Measurements from ENCODE around the gene CGRRF1. TPM values are rescaled to one million over a fixed set of nuclear protein-coding genes. Genes with fewer than 3 reads are reported as not detected.

Gene CGRRF1
- total RNA-seq, 1 experiment from 2014 or later, result 14.1 TPM

DNA sequence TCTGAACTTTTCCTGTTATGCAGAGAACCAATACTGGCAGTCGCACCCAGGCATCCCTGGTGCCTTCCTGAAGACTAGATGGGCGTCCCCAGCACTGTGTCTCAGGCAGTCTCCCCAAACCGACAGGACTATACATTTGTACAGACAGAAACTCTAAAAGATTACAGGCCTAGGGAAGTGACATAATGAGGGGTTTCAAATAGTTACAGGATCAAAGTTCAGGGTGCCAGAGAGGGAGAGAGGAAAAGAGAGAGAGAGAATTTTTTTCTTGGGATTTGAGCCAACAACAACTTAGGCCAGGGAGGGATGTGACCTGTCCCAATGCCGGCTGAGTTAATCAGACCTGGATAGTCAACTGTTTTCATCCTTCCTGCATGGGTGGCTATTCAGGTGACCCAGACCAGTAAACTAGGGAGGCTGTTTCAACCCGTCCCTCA is 11.6 kb upstream of the CGRRF1 start:
- ChIA-PET POLR2A (no interaction called here), CTCF (no interaction called here)
- TF ChIP-seq SIN3A (IDR thresholded peaks at IDR 0.05; ENCODE audit: borderline replicate concordance, insufficient read depth, low read depth, low read length), result no peak
- TF ChIP-seq TCF7L2 (IDR thresholded peaks at IDR 0.05; ENCODE audit: low read depth, low read length), result no peak
- TF ChIP-seq, protein P1, sequence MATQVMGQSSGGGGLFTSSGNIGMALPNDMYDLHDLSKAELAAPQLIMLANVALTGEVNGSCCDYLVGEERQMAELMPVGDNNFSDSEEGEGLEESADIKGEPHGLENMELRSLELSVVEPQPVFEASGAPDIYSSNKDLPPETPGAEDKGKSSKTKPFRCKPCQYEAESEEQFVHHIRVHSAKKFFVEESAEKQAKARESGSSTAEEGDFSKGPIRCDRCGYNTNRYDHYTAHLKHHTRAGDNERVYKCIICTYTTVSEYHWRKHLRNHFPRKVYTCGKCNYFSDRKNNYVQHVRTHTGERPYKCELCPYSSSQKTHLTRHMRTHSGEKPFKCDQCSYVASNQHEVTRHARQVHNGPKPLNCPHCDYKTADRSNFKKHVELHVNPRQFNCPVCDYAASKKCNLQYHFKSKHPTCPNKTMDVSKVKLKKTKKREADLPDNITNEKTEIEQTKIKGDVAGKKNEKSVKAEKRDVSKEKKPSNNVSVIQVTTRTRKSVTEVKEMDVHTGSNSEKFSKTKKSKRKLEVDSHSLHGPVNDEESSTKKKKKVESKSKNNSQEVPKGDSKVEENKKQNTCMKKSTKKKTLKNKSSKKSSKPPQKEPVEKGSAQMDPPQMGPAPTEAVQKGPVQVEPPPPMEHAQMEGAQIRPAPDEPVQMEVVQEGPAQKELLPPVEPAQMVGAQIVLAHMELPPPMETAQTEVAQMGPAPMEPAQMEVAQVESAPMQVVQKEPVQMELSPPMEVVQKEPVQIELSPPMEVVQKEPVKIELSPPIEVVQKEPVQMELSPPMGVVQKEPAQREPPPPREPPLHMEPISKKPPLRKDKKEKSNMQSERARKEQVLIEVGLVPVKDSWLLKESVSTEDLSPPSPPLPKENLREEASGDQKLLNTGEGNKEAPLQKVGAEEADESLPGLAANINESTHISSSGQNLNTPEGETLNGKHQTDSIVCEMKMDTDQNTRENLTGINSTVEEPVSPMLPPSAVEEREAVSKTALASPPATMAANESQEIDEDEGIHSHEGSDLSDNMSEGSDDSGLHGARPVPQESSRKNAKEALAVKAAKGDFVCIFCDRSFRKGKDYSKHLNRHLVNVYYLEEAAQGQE (IDR thresholded peaks at IDR 0.05; ENCODE audit: insufficient read depth in 1 of 2, low read depth in 2 of 2, low read length in 1 of 2), result no peak
- TF ChIP-seq, protein P2, sequence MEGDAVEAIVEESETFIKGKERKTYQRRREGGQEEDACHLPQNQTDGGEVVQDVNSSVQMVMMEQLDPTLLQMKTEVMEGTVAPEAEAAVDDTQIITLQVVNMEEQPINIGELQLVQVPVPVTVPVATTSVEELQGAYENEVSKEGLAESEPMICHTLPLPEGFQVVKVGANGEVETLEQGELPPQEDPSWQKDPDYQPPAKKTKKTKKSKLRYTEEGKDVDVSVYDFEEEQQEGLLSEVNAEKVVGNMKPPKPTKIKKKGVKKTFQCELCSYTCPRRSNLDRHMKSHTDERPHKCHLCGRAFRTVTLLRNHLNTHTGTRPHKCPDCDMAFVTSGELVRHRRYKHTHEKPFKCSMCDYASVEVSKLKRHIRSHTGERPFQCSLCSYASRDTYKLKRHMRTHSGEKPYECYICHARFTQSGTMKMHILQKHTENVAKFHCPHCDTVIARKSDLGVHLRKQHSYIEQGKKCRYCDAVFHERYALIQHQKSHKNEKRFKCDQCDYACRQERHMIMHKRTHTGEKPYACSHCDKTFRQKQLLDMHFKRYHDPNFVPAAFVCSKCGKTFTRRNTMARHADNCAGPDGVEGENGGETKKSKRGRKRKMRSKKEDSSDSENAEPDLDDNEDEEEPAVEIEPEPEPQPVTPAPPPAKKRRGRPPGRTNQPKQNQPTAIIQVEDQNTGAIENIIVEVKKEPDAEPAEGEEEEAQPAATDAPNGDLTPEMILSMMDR (IDR thresholded peaks at IDR 0.05), result no peak
- Histone ChIP-seq H3K4me1 (ENCODE audit: control insufficient read depth, insufficient read depth, low read length) (no peaks in the 10 kb centered on the region), H3K36me3 (ENCODE audit: control insufficient read depth, insufficient read depth, low read length) (no peaks in the 10 kb centered on the region), H3K27me3 (ENCODE audit: control insufficient read depth, insufficient read depth, low read length) (no peaks in the 10 kb centered on the region), H3K27ac (ENCODE audit: low read length) (no peak overlapping the region), H3K4me3 (ENCODE audit: low read depth in 2 of 2, low read length in 2 of 2) (no peak overlapping the region), H3K9me3 (ENCODE audit: control insufficient read depth, insufficient read depth, low read depth, low read length) (no peaks in the 10 kb centered on the region)
- intact Hi-C loops (cut with micrococcal nuclease; ENCODE audit: unreplicated experiment) (no loop called here), in situ Hi-C loops (cut with HindIII; ENCODE audit: low pct_unique_long_range_greater_than_20kb, low sequenced_read_pairs) (no loop called here)
- no TSS peak for BruUV-seq (replicated peaks)
- DNase-seq (ENCODE audit: low read depth, low spot score) (no peak), ATAC-seq (no peak)

DNA sequence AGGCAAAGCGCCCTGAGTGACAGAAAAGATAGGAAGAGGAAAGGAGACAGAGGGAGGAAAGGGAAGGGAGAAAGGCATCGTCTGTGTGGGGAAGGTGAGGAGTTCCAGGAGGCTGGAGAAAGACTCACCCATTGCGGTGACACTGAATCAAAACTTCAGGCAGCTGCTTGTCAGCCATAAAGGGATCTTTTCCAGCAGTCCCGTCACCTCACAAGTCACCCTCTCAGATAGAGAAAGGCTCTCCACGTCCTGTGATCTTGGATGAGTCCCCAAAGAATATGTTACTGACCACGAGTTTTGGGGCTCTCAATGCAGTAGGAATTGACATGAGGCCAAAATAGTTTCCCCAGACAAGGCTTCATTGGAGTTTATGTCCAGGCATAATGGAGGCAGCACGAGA is 11.1 kb upstream of the CGRRF1 start:
- H3K4me1 ChIP-seq (ENCODE audit: control insufficient read depth, insufficient read depth, low read length), result no peaks in the 10 kb centered on the region
- intact Hi-C loops (cut with micrococcal nuclease; ENCODE audit: unreplicated experiment) (no loop called here), in situ Hi-C loops (cut with HindIII; ENCODE audit: low pct_unique_long_range_greater_than_20kb, low sequenced_read_pairs) (no loop called here)
- no peak overlapping the region for H3K27ac ChIP-seq (ENCODE audit: low read length)
- POLR2A ChIA-PET, result no interaction called here
- H3K9me3 ChIP-seq (ENCODE audit: control insufficient read depth, insufficient read depth, low read depth, low read length), result no peaks in the 10 kb centered on the region
- no peak overlapping the region for H3K4me3 ChIP-seq (ENCODE audit: low read depth in 2 of 2, low read length in 2 of 2)
- no peak for DNase-seq (ENCODE audit: low read depth, low spot score)
- CTCF ChIA-PET, result no interaction called here
- ATAC-seq, result no peak
- BruUV-seq (replicated peaks), result no TSS peak
- no peaks in the 10 kb centered on the region for H3K27me3 ChIP-seq (ENCODE audit: control insufficient read depth, insufficient read depth, low read length)
- TF ChIP-seq TCF7L2 (IDR thresholded peaks at IDR 0.05; ENCODE audit: low read depth, low read length) (no peak), POLR2AphosphoS5 (IDR thresholded peaks at IDR 0.05; ENCODE audit: low read depth, low read length) (no peak), SIN3A (IDR thresholded peaks at IDR 0.05; ENCODE audit: borderline replicate concordance, insufficient read depth, low read depth, low read length) (no peak)
- TF ChIP-seq, protein P2 (IDR thresholded peaks at IDR 0.05), result no peak
- H3K36me3 ChIP-seq (ENCODE audit: control insufficient read depth, insufficient read depth, low read length), result no peaks in the 10 kb centered on the region

Data from Panc1 (cell line).